ENCODE data around the gene TCIRG1. TPM values are rescaled to one million over a fixed set of nuclear protein-coding genes. Genes with fewer than 3 reads are reported as not detected.

TCIRG1 gene, protein sequence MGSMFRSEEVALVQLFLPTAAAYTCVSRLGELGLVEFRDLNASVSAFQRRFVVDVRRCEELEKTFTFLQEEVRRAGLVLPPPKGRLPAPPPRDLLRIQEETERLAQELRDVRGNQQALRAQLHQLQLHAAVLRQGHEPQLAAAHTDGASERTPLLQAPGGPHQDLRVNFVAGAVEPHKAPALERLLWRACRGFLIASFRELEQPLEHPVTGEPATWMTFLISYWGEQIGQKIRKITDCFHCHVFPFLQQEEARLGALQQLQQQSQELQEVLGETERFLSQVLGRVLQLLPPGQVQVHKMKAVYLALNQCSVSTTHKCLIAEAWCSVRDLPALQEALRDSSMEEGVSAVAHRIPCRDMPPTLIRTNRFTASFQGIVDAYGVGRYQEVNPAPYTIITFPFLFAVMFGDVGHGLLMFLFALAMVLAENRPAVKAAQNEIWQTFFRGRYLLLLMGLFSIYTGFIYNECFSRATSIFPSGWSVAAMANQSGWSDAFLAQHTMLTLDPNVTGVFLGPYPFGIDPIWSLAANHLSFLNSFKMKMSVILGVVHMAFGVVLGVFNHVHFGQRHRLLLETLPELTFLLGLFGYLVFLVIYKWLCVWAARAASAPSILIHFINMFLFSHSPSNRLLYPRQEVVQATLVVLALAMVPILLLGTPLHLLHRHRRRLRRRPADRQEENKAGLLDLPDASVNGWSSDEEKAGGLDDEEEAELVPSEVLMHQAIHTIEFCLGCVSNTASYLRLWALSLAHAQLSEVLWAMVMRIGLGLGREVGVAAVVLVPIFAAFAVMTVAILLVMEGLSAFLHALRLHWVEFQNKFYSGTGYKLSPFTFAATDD
- total RNA-seq: 52.4 and 67.7 TPM in 2 replicates

DNA sequence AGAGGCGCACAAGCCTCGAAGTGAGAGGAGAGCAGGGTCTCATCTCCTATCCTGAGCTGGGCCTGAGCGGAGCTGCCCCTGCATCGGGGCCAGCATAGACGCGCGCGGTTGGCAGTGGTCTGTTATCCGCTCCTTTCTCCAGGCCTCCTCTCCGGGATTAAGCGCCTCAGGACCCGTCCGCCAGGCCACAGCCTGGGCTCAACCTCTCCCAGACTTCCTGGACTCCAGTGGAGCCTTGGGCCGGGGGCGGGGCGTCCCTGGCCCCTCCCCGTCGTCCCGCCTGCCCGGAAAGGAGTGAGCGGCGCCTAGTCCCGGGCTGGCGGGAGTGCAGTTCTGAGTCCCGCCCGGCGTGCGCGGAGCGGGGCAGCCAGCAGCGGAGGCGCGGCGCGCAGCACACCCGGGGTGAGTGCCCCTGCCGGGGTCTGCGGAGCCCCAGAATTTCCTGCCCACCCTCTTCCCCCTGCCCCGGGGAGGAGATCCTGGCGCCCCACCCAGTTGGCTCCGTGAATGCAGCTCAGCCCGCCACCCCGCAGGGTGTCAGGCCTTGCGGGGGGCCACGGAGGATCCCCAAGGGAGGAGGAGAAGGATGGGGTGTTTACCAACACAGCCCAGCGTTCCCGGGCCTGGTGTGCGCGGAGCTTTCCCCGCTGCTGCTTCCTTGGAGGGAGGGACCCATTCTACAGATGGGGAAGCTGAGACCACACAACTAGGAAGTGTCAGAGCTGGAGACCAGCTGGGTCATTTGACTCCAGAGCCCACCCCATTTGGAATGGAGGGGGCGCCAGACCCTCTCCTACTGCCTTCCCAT, at the start of gene TCIRG1:
Gene TCIRG1, plus strand, starts transcription at position 308 of the 808 bp plus-strand sequence. CDS start 2,247 bp downstream, outside the sequence.

DNA sequence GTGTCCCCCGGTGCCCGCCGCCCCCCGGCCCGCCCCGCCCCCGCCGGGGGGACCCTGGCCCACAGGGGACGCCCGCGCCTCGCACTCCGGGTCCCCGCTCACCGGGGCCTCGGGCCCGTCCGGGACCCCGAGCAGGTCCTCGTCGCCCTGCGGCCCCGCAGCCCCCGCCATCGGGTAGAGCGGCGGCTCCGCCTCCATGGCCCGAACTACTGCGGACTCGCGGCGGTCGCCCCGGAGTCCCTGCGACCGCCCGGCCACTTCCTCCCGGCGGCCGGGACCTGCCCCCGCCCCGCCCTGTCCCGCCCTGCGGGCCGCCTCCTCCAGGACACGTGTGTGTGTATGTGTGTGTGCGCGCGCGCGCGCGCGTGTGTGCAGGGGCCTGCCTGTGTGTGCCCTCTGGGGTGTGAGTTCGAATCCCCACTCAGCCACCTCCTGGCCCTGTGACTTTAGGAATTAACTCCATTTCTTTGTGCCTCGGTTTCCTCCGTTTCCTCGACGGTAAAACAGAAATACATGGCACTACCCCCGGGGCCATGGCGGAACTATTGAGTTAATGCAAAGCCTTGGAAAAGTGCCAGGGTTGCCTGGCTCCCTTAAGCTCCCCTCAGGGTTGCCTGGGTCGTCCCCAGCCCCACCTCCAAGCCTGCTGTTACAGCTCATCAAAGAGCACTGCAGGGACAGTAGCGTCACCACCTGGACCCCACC, 34.8 kb upstream of the TCIRG1 start, which contains the start of gene UNC93B1:
Gene UNC93B1, minus strand, starts transcription at position 252 of the 705 bp plus-strand sequence. Its CDS starts 54 bp downstream, at position 198.

DNA sequence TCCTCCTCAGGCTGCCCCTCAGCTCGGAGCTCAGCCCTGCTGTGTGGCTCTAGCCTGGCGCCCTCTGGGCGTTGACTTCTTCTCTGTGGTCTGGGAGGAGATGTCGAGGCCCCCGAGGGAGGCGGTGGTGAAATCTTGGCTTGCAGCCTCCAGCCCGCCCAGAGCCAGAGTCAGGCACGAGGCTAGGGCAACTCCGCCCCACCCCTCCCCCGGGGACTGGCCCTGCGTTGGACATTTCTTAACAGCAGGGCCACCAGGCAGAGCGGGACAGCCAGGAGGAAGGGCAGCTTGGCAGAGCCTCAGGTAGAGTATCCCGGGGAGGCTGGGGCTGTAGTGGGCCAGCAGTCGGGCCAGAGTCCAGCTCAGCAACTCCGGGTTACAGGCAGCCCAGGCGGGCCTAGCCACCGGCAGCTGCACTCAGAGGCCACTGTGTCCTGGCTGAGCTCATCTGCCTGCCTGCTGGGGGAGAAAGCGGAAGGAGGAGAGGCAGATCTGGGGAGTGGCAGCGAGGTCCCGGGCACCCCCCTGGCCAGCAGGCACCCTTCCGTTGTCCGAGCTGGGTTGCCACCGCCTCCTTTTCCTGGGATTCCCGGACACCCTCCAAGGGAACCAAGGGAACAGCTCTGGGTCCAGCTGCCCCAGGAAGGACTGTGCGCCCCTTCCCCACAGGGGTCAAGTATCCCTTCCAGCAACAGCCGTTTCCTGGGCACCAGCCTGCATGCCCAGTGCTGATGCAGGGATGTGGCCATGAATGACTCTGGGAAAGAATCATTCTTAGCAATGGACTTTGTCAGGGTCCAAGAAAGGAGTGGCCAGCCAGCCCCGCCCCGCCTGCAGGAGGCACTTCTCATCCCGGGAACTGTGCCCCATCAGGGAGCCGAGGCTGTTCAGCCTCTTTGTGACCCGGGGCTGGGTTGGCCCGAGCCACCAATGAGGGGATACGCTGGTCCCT, 28.5 kb upstream of the TCIRG1 start, which contains the start of gene ALDH3B1:
Gene ALDH3B1, plus strand, starts transcription at position 238 of the 952 bp plus-strand sequence. CDS start 4,971 bp downstream, outside the sequence.

DNA sequence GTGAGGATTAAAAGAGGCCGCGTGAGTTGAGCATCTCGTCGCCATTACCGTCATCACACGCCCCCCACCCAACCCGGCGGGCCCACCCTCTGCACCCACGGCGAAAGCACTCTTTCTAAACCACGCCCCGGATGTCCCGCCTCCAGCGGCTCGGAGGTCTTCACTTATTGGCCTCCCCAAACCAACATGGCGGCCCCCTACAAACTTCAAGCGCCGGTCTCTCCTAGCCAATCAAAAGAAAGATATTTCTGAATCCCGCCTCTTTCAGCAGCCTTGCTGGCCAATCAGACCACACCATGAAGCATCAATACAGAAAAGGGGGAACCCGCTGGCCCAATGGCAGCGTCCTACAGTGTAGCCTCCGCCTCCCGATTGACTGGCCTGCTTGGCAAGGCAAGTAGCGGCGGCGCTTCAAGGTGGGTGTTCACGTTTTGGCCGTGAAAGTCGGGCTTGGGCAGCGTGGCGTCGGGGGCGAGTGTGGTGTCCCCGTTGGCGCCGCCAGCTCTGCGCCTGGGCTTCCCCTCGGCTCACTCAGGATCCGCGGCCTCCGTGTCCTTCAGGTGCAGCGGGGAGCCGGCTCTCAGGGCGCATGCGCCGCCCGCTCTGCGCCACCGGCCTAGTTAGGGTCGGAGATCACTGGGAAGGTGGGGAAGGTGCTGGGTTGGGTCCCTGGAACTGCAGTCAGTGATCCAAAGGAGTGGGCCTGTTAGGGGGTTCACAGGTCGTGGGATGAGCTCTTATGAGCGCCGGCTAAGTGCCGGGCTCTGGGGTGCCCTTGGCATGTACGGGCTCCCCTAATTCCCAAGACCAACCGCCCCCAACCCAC, 8.3 kb upstream of the TCIRG1 start, which contains the start of gene NDUFS8:
Gene NDUFS8, plus strand, starts transcription at position 364 of the 826 bp plus-strand sequence. CDS start 1,471 bp downstream, outside the sequence.

Small RNA genes lying within 50 kb of the gene (small RNA-seq; reads per million reads assigned to genes)
- not detected for gene MIR6753

Other genes with a start within 250 kb of the TCIRG1 start
- 27.3 and 31.4 TPM in 2 replicates for gene UNC93B1, start 34.9 kb upstream of the TCIRG1 start, total RNA-seq
- 50.2 and 50.5 TPM in 2 replicates for gene ALDH3B1, start 28.7 kb upstream of the TCIRG1 start, total RNA-seq
- 31.1 and 43.6 TPM in 2 replicates for gene NDUFS8, start 8.3 kb upstream of the TCIRG1 start, total RNA-seq
- 14.8 and 23.9 TPM in 2 replicates for gene CHKA, start 82.4 kb downstream of the TCIRG1 start, total RNA-seq
- gene KMT5B, start 174.3 kb downstream of the TCIRG1 start, total RNA-seq: 27.4 and 31.6 TPM in 2 replicates
- 40.4 and 47.4 TPM in 2 replicates for gene C11orf24, start 232.9 kb downstream of the TCIRG1 start, total RNA-seq

Data from articular chondrocyte of knee joint (primary cell).